Esophagus muscularis mucosa (tissue), 4 donors: ENCODE data around the gene ZSCAN10. TPM values are rescaled to one million over a fixed set of nuclear protein-coding genes. Genes with fewer than 3 reads are reported as not detected.
A peak's percentile ranks its signal among the peaks of the same experiment; 100 is the strongest.
"Not testable (repeated sequence)": the region's sequence is repeated elsewhere in the genome, so short reads cannot be mapped to it uniquely, and the experiment has no call there.

Source experiments
- DNase-seq: peaks from one replicate; pipeline ENCODE4 v3.0.0-alpha.2; 2017; ENCODE audit errors: extremely low spot score
- H3K27ac ChIP-seq, 4 donors: fragments of 200-600 bp; sonication (generic); replicated peaks in 1 of 4; 1 replicate in 3 of 4; 2 replicates in 1 of 4; pipeline ENCODE4 v1.5.1; 2016 to 2019; ENCODE audit warnings: mild to moderate bottlenecking in 1 of 4
- H3K27me3 ChIP-seq, 4 donors: fragments of 200-600 bp; sonication (generic); one replicate each; pipeline versions ENCODE4 v1.5.1 to v1.6.0; 2016 to 2019
- H3K36me3 ChIP-seq, 4 donors: fragments of 200-600 bp; sonication (generic); one replicate each; pipeline ENCODE4 v1.5.1; 2016 to 2019
- H3K4me1 ChIP-seq, 4 donors: fragments of 200-600 bp; sonication (generic); one replicate each; pipeline ENCODE4 v1.5.1; 2016 to 2019
- H3K4me3 ChIP-seq, 4 donors: fragments of 200-600 bp; sonication (generic); 1 replicate in 2 of 4; 2 replicates in 2 of 4; pipeline ENCODE4 v1.5.1; 2016 to 2019; ENCODE audit warnings: mild to moderate bottlenecking in 4 of 4, moderate library complexity in 1 of 4
- H3K9me3 ChIP-seq, 4 donors: fragments of 200-600 bp; sonication (generic); 1 replicate in 3 of 4; 2 replicates in 1 of 4; pipeline ENCODE4 v1.5.1; 2016 to 2019
- CTCF ChIP-seq, 3 experiments: fragments of 200-600 bp in 2 of 3; fragments of 450-650 bp in 1 of 3; sonication (generic) in 2 of 3; IDR thresholded peaks; one replicate each; pipeline ENCODE4 v1.5.1; 2017 to 2019; ENCODE audit warnings: antibody characterized with exemption in 3 of 3, mild to moderate bottlenecking in 2 of 3, moderate library complexity in 1 of 3
- EP300 ChIP-seq: sonication (generic); formaldehyde crosslinking; IDR thresholded peaks from one replicate; pipeline ENCODE4 v1.6.1; 2017; ENCODE audit warnings: antibody characterized with exemption
- POLR2A ChIP-seq: fragments of 450-650 bp; IDR thresholded peaks from one replicate; pipeline ENCODE4 v1.6.1; 2017; ENCODE audit warnings: antibody characterized with exemption, moderate library complexity, mild to moderate bottlenecking, low read depth
- POLR2AphosphoS5 ChIP-seq, 2 donors: sonication (generic); formaldehyde crosslinking; IDR thresholded peaks; one replicate each; pipeline ENCODE4 v1.6.1; 2017; ENCODE audit warnings: antibody characterized with exemption in 2 of 2
- WGBS: methylation state at CpG from one replicate; pipeline ENCODE4 v1.1.5; 2018; 5-methylcytosine and 5-hydroxymethylcytosine counted together
- intact Hi-C: fragments of 100-400 bp; cut with DNase I; formaldehyde crosslinking; loops from one replicate; pipeline ENCODE4 v1.15.1; 2023
- total RNA-seq, 4 donors: library from RNA; depleted of rRNA; stranded (reverse); fragments of >200 nt; gene quantifications; one replicate each; pipeline versions ENCODE4 v1.1.0 to v1.2.1, GENCODE V29; 2016

ZSCAN10 gene
- total RNA-seq, 4 donors from 2014 or later = not detected

- no peak for TF ChIP-seq POLR2A
- no peak for TF ChIP-seq CTCF (IDR thresholded peaks at IDR 0.05)
- no peak for TF ChIP-seq EP300
- TF ChIP-seq POLR2AphosphoS5 (IDR thresholded peaks at IDR 0.05) = no peak
- Histone ChIP-seq H3K36me3 (peaks cover 0 to 4% (median 0%) of the 10 kb centered on the region in 4 donors), H3K27me3 (peaks cover 0 to 12% (median 0%) of the 10 kb centered on the region in 4 donors), H3K27ac (peak overlapping the region in 3 of 4 donors; percentile 67 to 74 (median 71)), H3K4me3 (peak overlapping the region; percentile 68 to 94 (median 80)), H3K4me1 (peaks cover 21 to 26% (median 23%) of the 10 kb centered on the region in 4 donors), H3K9me3 (no peaks in the 10 kb centered on the region)
- 39% methylated on average over 17 of the region's 77 CpGs for WGBS
- intact Hi-C loops = loop anchor here (2.0 to 5.0 kb wide), 2 partner anchors 70 to 109 kb away; no protein-coding TSS in a partner anchor
- no peak for DNase-seq
These were observed 40.7 kb downstream of the ZSCAN10 start for GRCh38 chr16:3058139-3059030.

- intact Hi-C loops = loop anchor here (2.0 to 5.0 kb wide), 2 partner anchors 71 to 110 kb away; no protein-coding TSS in a partner anchor
- H3K27me3 ChIP-seq = peaks cover 0 to 12% (median 0%) of the 10 kb centered on the region in 4 donors
- 88% methylated on average over 22 of the region's 22 CpGs for WGBS
- no peaks in the 10 kb centered on the region for H3K9me3 ChIP-seq
- H3K27ac ChIP-seq = no peak overlapping the region
- peak overlapping the region; percentile 68 to 94 (median 80) for H3K4me3 ChIP-seq
- peaks cover 0 to 4% (median 0%) of the 10 kb centered on the region in 4 donors for H3K36me3 ChIP-seq
- DNase-seq = no peak
- peaks cover 21 to 26% (median 23%) of the 10 kb centered on the region in 4 donors for H3K4me1 ChIP-seq
- no peak for TF ChIP-seq POLR2AphosphoS5 (IDR thresholded peaks at IDR 0.05)
These were observed 41.6 kb downstream of the ZSCAN10 start for GRCh38 chr16:3057181-3058138.

- H3K4me1 ChIP-seq = peaks cover 21 to 26% (median 23%) of the 10 kb centered on the region in 4 donors
- 83% methylated on average over 17 of the region's 19 CpGs for WGBS
- H3K27me3 ChIP-seq = peaks cover 0 to 15% (median 0%) of the 10 kb centered on the region in 4 donors
- DNase-seq = no peak
- H3K36me3 ChIP-seq = peaks cover 0 to 4% (median 0%) of the 10 kb centered on the region in 4 donors
- no peak overlapping the region for H3K4me3 ChIP-seq
- TF ChIP-seq POLR2AphosphoS5 (IDR thresholded peaks at IDR 0.05) (no peak), CTCF (IDR thresholded peaks at IDR 0.05) (no peak), POLR2A (no peak), EP300 (no peak)
- no peak overlapping the region for H3K27ac ChIP-seq
- no peaks in the 10 kb centered on the region for H3K9me3 ChIP-seq
- intact Hi-C loops = loop anchor here (5.0 kb wide), 1 partner anchor 111 kb away; no protein-coding TSS in a partner anchor
These were observed 42.5 kb downstream of the ZSCAN10 start for GRCh38 chr16:3056336-3057180.

GRCh38 chr16:3055734-3056115 lies 43.4 kb downstream of the ZSCAN10 start:
- peaks cover 0 to 24% (median 0%) of the 10 kb centered on the region in 4 donors for H3K27me3 ChIP-seq
- DNase-seq, H3K9me3 ChIP-seq, H3K4me3 ChIP-seq, H3K27ac ChIP-seq, H3K36me3 ChIP-seq: not testable (repeated sequence)
- intact Hi-C loops = loop anchor here (5.0 kb wide), 1 partner anchor 112 kb away; no protein-coding TSS in a partner anchor
- 30% methylated on average over 4 of the region's 9 CpGs for WGBS
- peaks cover 21 to 26% (median 23%) of the 10 kb centered on the region in 4 donors for H3K4me1 ChIP-seq
